Measurements from ENCODE around the gene ARMC7.

DNA sequence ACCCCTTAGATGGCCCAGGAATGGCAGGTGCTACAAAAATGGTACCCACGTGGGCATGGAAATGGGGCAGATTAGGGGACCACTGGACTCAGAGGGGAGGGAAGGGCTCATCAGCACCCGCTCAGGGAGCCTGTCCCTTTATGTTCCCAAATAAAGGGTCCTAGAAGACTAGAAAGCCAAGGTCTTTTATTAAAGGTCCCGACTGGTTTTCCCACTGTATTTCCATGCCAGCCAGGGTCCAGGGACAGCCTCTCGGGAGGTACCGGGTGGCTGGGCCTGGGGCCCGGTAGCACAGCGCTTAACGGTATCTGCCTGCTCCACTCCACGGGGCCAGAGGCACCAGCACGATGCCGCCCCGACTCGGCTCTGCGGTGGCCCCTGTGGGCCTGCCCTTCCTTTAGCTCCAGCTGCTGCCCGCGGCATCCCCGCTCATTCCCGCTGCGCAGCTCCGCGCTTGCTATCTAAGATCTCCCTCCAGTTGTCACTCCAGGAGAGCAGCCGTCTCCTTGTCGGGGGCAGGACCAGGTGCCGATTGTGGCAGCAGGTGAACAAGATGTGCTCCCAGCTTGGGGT, 20.4 kb downstream of the ARMC7 start:
- TF ChIP-seq, protein P1, sequence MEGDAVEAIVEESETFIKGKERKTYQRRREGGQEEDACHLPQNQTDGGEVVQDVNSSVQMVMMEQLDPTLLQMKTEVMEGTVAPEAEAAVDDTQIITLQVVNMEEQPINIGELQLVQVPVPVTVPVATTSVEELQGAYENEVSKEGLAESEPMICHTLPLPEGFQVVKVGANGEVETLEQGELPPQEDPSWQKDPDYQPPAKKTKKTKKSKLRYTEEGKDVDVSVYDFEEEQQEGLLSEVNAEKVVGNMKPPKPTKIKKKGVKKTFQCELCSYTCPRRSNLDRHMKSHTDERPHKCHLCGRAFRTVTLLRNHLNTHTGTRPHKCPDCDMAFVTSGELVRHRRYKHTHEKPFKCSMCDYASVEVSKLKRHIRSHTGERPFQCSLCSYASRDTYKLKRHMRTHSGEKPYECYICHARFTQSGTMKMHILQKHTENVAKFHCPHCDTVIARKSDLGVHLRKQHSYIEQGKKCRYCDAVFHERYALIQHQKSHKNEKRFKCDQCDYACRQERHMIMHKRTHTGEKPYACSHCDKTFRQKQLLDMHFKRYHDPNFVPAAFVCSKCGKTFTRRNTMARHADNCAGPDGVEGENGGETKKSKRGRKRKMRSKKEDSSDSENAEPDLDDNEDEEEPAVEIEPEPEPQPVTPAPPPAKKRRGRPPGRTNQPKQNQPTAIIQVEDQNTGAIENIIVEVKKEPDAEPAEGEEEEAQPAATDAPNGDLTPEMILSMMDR (IDR thresholded peaks at IDR 0.05): no peak
- TF ChIP-seq, protein P2, sequence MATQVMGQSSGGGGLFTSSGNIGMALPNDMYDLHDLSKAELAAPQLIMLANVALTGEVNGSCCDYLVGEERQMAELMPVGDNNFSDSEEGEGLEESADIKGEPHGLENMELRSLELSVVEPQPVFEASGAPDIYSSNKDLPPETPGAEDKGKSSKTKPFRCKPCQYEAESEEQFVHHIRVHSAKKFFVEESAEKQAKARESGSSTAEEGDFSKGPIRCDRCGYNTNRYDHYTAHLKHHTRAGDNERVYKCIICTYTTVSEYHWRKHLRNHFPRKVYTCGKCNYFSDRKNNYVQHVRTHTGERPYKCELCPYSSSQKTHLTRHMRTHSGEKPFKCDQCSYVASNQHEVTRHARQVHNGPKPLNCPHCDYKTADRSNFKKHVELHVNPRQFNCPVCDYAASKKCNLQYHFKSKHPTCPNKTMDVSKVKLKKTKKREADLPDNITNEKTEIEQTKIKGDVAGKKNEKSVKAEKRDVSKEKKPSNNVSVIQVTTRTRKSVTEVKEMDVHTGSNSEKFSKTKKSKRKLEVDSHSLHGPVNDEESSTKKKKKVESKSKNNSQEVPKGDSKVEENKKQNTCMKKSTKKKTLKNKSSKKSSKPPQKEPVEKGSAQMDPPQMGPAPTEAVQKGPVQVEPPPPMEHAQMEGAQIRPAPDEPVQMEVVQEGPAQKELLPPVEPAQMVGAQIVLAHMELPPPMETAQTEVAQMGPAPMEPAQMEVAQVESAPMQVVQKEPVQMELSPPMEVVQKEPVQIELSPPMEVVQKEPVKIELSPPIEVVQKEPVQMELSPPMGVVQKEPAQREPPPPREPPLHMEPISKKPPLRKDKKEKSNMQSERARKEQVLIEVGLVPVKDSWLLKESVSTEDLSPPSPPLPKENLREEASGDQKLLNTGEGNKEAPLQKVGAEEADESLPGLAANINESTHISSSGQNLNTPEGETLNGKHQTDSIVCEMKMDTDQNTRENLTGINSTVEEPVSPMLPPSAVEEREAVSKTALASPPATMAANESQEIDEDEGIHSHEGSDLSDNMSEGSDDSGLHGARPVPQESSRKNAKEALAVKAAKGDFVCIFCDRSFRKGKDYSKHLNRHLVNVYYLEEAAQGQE (IDR thresholded peaks at IDR 0.05; ENCODE audit: insufficient read depth in 1 of 2, low read depth in 2 of 2, low read length in 1 of 2): no peak
